Measurements from ENCODE around the gene COL15A1.

GRCh38 chr9:98977246-98977714 is 33.6 kb downstream of the COL15A1 start:
- TF ChIP-seq, protein P1, sequence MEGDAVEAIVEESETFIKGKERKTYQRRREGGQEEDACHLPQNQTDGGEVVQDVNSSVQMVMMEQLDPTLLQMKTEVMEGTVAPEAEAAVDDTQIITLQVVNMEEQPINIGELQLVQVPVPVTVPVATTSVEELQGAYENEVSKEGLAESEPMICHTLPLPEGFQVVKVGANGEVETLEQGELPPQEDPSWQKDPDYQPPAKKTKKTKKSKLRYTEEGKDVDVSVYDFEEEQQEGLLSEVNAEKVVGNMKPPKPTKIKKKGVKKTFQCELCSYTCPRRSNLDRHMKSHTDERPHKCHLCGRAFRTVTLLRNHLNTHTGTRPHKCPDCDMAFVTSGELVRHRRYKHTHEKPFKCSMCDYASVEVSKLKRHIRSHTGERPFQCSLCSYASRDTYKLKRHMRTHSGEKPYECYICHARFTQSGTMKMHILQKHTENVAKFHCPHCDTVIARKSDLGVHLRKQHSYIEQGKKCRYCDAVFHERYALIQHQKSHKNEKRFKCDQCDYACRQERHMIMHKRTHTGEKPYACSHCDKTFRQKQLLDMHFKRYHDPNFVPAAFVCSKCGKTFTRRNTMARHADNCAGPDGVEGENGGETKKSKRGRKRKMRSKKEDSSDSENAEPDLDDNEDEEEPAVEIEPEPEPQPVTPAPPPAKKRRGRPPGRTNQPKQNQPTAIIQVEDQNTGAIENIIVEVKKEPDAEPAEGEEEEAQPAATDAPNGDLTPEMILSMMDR (IDR thresholded peaks at IDR 0.05): no peak
- no peak for TF ChIP-seq EZH2 (IDR thresholded peaks at IDR 0.05; ENCODE audit: borderline replicate concordance, insufficient read depth, low read depth, low read length, poor library complexity, severe bottlenecking)
